NCI-H1105 (cell line): ENCODE data around the gene IL1RAPL2.
"Not testable (repeated sequence)": the region's sequence is repeated elsewhere in the genome, so short reads cannot be mapped to it uniquely, and the experiment has no call there.

ENCODE experiments used
- DNase-seq: peaks from one replicate; lab custom pipeline; 2025; lab: John Stamatoyannopoulos, UW

The IL1RAPL2 gene

DNA sequence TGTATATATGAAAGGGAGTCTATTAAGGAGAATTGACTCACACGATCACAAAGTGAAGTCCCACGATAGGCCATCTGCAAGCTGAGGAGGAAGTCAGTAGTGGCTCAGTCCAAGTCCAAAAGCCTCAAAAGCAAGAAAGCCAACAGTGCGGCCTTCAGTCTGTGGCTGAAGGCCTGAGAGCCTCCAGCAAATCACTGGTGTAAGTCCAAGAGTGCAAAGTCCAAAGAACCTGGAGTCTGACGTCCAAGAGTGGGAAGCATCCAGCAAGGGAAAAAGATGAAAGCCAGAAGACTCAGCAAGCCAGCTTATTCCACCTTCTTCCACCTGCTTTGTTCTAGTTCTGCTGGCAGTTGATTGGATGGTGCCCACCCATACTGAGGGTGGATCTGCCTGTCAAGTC is 104.1 kb downstream of the IL1RAPL2 start:
- DNase-seq = no peak

- not testable (repeated sequence) for DNase-seq
Measured at GRCh38 chrX:104677517-104677916, 111.5 kb downstream of the IL1RAPL2 start.

GRCh38 chrX:104679175-104679574 is 113.2 kb downstream of the IL1RAPL2 start:
- DNase-seq = no peak

- no peak for DNase-seq
Measured at GRCh38 chrX:104681214-104681613, 115.2 kb downstream of the IL1RAPL2 start.

GRCh38 chrX:104684077-104684476 is 118.1 kb downstream of the IL1RAPL2 start:
- DNase-seq = no peak

DNA sequence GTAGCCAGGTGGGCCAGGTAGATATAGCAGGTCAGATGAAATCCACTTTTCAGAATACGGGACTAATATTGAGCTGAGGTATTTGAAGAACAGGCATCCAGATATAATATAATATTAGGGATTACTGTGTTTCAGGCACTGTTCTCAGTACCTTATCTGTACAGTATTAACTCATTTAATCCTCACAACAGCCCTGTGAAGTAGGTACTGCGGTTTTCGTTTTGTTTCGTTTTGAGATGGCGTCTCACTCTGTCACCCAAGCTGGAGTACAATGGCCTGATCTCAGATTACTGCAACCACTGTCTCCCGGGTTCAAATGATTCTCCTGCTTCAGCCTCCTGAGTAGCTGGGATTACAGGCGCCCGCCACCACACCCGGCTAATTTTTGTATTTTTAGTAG is 129.6 kb downstream of the IL1RAPL2 start:
- DNase-seq = no peak

GRCh38 chrX:104696667-104697066 is 130.7 kb downstream of the IL1RAPL2 start:
- no peak for DNase-seq

GRCh38 chrX:104697294-104697693 is 131.3 kb downstream of the IL1RAPL2 start:
- DNase-seq = no peak

- DNase-seq = no peak
Measured at GRCh38 chrX:104707042-104707441, 141.0 kb downstream of the IL1RAPL2 start.

DNA sequence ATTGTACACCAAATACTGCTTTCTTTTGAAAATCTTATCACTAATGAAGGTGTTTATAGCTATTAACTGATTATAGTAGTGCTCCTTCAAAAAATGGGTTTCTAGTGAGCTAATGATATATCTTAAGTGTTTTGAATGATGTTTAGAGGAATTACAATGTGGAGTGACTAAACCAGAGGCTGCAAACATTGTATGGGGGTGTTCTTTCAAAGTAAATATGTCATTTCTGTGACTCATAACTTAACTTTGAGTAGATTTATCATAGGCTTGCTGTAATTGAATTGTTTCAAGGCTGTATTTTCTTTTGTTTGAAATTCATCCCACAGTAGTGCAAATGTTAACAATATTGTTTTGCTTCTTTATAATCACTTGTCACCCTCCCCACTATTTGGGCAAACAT is 141.6 kb downstream of the IL1RAPL2 start:
- no peak for DNase-seq

- no peak for DNase-seq
Measured at GRCh38 chrX:104712515-104712914, 146.5 kb downstream of the IL1RAPL2 start.

- no peak for DNase-seq
Measured at GRCh38 chrX:104721854-104722253, 155.9 kb downstream of the IL1RAPL2 start.

GRCh38 chrX:104728456-104728855 is 162.5 kb downstream of the IL1RAPL2 start:
- DNase-seq = no peak

DNA sequence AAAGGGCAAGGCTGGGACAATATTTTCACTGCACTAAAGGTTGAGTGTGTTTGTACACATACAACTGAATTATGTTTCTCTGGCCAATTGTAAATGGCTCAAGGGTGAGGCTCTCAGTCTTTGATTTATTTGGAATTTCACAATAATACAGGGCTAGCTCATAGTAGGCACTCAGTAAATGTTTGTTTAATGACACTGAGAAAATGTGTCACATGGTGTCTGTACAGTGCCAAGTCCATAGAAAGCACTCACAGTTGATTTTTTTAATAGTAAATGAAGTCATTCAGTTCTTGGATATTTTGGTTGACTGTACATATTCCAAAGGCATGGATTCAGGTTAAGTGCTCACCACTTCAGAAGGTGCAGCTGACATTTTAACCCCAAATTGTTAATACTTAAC is 176.4 kb downstream of the IL1RAPL2 start:
- no peak for DNase-seq

- DNase-seq = no peak
Measured at GRCh38 chrX:104745152-104745551, 179.2 kb downstream of the IL1RAPL2 start.

GRCh38 chrX:104749951-104750610 is 184.1 kb downstream of the IL1RAPL2 start:
- DNase-seq = no peak

DNA sequence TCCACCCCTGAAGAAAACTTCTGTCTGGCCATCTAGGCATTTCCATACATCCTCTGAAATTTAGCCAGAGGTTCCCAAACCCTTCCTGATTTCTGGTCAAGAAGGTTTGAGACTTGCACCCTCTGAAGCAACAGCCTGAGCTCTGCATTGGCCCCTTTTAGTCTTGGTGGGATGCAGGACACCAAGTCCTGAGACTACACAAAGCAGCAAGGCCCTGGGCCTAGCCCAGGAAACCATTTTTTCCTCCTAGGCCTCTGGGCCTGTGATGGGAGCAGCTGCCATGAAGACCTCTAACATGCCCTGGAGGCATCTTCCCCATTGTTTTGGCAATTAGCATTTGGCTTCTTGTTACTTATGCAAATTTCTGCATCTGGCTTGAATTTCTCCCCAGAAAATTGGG is 196.6 kb downstream of the IL1RAPL2 start:
- no peak for DNase-seq

GRCh38 chrX:104789784-104790183 is 223.8 kb downstream of the IL1RAPL2 start:
- no peak for DNase-seq

DNA sequence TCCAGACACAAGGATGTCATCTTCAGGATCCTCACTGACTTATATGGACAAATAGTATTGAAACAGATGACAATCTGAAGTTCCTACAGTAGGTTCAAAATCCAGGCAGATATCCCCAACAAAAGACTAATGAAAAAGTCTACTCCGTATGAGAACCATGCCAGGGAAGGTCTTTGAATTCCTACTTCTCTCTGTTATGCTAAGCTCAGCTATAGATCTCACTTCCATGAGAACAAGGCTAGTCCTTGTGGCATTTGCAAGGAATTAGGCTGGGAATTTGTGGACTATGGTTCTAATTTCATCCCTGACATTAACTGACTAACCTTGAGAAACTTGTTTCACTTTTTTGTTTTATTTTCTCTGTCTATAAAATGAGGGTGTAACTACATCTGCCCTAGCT is 229.8 kb downstream of the IL1RAPL2 start:
- DNase-seq = no peak

DNA sequence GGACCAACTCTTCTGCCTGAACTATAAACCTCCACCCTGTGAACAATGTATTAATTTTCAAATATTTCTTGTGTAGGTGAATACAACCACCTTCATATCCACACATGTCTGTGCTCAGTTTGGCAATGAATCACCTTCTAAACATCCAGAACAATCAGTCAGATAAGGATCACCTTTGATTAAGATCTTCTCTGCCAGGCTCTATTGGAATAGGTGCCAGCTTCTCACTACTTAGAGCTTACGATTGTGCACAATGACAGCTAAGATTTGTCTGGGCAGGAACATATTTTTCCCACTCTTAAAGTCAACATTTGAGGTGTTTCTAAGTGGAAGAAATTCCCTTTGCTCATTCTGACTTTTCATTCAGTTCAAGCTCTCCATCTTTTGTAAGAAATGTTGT is 237.2 kb downstream of the IL1RAPL2 start:
- DNase-seq = no peak

DNA sequence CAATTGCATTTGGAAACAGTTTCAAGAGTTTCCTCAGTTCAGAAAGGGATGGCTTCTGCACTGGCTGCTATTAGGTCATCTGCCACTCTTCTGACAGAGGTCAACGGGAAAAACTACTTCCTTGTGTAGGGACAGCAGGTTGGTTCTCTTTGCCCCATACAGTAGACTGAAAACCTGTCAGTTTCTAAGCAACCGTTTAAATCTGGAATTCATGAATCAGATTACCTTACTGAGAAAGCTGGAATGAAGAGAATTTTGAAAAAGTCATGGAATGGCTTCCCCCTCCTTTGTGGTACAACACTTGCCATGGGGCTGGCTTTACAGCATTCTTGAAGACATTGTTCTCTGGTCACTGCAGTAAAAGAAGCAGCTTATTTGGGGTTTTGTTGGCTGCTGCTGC is 240.3 kb downstream of the IL1RAPL2 start:
- no peak for DNase-seq

DNA sequence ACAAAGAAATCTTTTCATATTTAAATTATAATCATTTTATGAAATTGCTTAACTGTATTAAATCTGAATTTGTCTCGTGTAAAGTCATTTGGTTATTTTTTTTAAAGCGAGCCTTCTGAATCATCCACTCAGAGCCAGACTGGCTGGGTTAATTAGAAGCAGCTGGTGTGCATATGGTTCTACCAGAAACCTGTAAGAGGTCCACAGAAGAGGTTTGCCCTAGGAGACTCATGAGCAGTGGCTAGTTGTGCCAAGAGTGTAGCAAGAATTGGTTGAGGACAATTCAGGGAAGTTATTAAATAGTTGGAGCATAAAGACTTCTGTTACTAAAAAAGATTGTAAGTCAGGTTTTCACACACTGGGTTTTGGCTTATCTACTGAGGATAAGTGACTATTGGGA is 267.4 kb downstream of the IL1RAPL2 start:
- no peak for DNase-seq

GRCh38 chrX:104842646-104843045 is 276.6 kb downstream of the IL1RAPL2 start:
- DNase-seq = no peak

- DNase-seq = no peak
Measured at GRCh38 chrX:104852241-104852640, 286.2 kb downstream of the IL1RAPL2 start.

- DNase-seq = no peak
Measured at GRCh38 chrX:104854188-104854587, 288.2 kb downstream of the IL1RAPL2 start.
